Endothelial cell of umbilical vein (primary cell): ENCODE measurements around the gene COL18A1. TPM values are rescaled to one million over a fixed set of nuclear protein-coding genes. Genes with fewer than 3 reads are reported as not detected.

Experiments
- BruUV-seq: library from RNA; stranded (reverse); fragments of 400-500 nt; replicated peaks from 2 replicates; lab custom pipeline; 2021; lab: Mats Ljungman, UMichigan
- CTCF ChIA-PET: fragments of 300-600, 350-600 bp; sonication (Branson Sonifier 250); formaldehyde crosslinking; loops from one replicate; lab custom pipeline; 2021; ENCODE audit warnings: antibody characterized with exemption, inconsistent platforms; lab: Charles Lee
- POLR2A ChIA-PET: fragments of 300-600, 350-600 bp; sonication (Branson Sonifier 250); formaldehyde crosslinking; loops from one replicate; lab custom pipeline; 2021; ENCODE audit warnings: antibody characterized with exemption, inconsistent platforms; lab: Charles Lee
- DNase-seq: peaks from one replicate; pipeline ENCODE4 v3.0.0-alpha.2; 2011; ENCODE audit warnings: low read depth, low spot score
- FAIRE-seq: peaks from 2 replicates; lab custom pipeline; 2011; peaks lifted over from hg19 to GRCh38; lab: Jason Lieb, UNC
- H2AFZ ChIP-seq: 2 replicates; pipeline ENCODE4 v1.6.0; 2012; ENCODE audit warnings: low read depth, low read length, control low read depth, inconsistent platforms
- H3K27ac ChIP-seq: 2 replicates; pipeline ENCODE4 v1.5.1; 2011; ENCODE audit warnings: low read depth, mild to moderate bottlenecking, control low read depth, low read length, moderate library complexity; ENCODE audit not compliant: insufficient read depth
- H3K27me3 ChIP-seq, 2 experiments: 2 replicates each; pipeline versions ENCODE4 v1.6.0 to v1.6.1; 2011; ENCODE audit warnings: low read length in 2 of 2, mixed read lengths in 1 of 2; ENCODE audit not compliant: control insufficient read depth in 2 of 2, insufficient read depth in 2 of 2
- H3K36me3 ChIP-seq, 2 experiments: 2 replicates in 1 of 2; 3 replicates in 1 of 2; pipeline ENCODE4 v1.5.1; 2011; ENCODE audit warnings: low read length in 2 of 2, mild to moderate bottlenecking in 1 of 2, moderate library complexity in 1 of 2; ENCODE audit not compliant: control insufficient read depth in 2 of 2, insufficient read depth in 2 of 2; ENCODE audit errors: extremely low read depth in 1 of 2
- H3K4me1 ChIP-seq: 3 replicates; pipeline ENCODE4 v1.5.1; 2011; ENCODE audit warnings: mild to moderate bottlenecking, low read length; ENCODE audit not compliant: control insufficient read depth, insufficient read depth; ENCODE audit errors: extremely low read depth
- H3K4me2 ChIP-seq: 2 replicates; pipeline ENCODE4 v1.6.1; 2011; ENCODE audit warnings: low read length, control low read depth, mixed read lengths; ENCODE audit not compliant: insufficient read depth
- H3K4me3 ChIP-seq, 3 experiments: fragments of 200-600 bp in 1 of 3; sonication (generic), shearing (Covaris generic) in 1 of 3; replicated peaks in 1 of 3; 2 replicates each; pipeline ENCODE4 v1.5.1; 2011 to 2016; ENCODE audit warnings: control low read depth in 3 of 3, low read length in 3 of 3, mild to moderate bottlenecking in 2 of 3, inconsistent platforms in 1 of 3, low read depth in 1 of 3, moderate library complexity in 1 of 3; ENCODE audit not compliant: insufficient read depth in 1 of 3
- H3K79me2 ChIP-seq: 2 replicates; pipeline ENCODE4 v1.6.0; 2012; ENCODE audit warnings: low read length, inconsistent platforms; ENCODE audit not compliant: control insufficient read depth, insufficient read depth
- H3K9ac ChIP-seq: replicated peaks from 2 replicates; pipeline ENCODE3; 2011; ENCODE audit warnings: low read length, control low read depth; ENCODE audit not compliant: insufficient read depth; ENCODE audit errors: extremely low read depth
- H3K9me1 ChIP-seq: replicated peaks from 3 replicates; pipeline ENCODE4 v1.6.0; 2011; ENCODE audit warnings: mild to moderate bottlenecking, low read length; ENCODE audit not compliant: control insufficient read depth, insufficient read depth; ENCODE audit errors: extremely low read depth
- H3K9me3 ChIP-seq: replicated peaks from 2 replicates; pipeline ENCODE4 v1.5.1; 2012; ENCODE audit warnings: low read length, inconsistent platforms; ENCODE audit not compliant: control insufficient read depth, insufficient read depth
- H4K20me1 ChIP-seq: replicated peaks from 2 replicates; pipeline ENCODE3; 2011; ENCODE audit warnings: mild to moderate bottlenecking, low read length; ENCODE audit not compliant: control insufficient read depth, insufficient read depth; ENCODE audit errors: extremely low read depth
- EZH2 ChIP-seq: IDR thresholded peaks from 2 replicates; pipeline ENCODE4 v1.6.1; 2012; ENCODE audit warnings: borderline replicate concordance, low read depth, mild to moderate bottlenecking, moderate library complexity, low read length, inconsistent platforms; ENCODE audit not compliant: severe bottlenecking
- FOS ChIP-seq: IDR thresholded peaks from 2 replicates; pipeline ENCODE4 v1.6.1; 2011; ENCODE audit warnings: mild to moderate bottlenecking, low read length, moderate library complexity, borderline replicate concordance; ENCODE audit not compliant: insufficient read depth
- GATA2 ChIP-seq: IDR thresholded peaks from 2 replicates; pipeline ENCODE4 v1.7.0; 2011; ENCODE audit warnings: low read depth, mild to moderate bottlenecking, moderate library complexity, mixed read lengths, low read length; ENCODE audit not compliant: insufficient read length, insufficient read depth
- JUN ChIP-seq: IDR thresholded peaks from 2 replicates; pipeline ENCODE4 v1.6.1; 2011; ENCODE audit warnings: borderline replicate concordance, low read depth; ENCODE audit not compliant: insufficient read length, insufficient read depth
- MYC ChIP-seq: IDR thresholded peaks from one replicate; pipeline ENCODE4 v1.6.1; 2011; ENCODE audit warnings: mild to moderate bottlenecking, low read depth, low read length
- POLR2A ChIP-seq: IDR thresholded peaks from 2 replicates; pipeline ENCODE4 v1.6.1; 2012; ENCODE audit warnings: low read depth, mild to moderate bottlenecking, control low read depth, low read length
- POLR2AphosphoS5 ChIP-seq: IDR thresholded peaks from 2 replicates; pipeline ENCODE4 v1.6.1; 2012; ENCODE audit warnings: low read depth, mild to moderate bottlenecking, control low read depth, low read length, moderate library complexity; ENCODE audit not compliant: insufficient read depth
- dilution Hi-C: fragments of 300-500 bp; cut with MboI; formaldehyde crosslinking; loops from one replicate; pipeline ENCODE4 v1.15.0; 2019; ENCODE audit warnings: low sequenced_read_pairs; ENCODE audit not compliant: extremely low pct_ligation_motif_present
- intact Hi-C: fragments of 100-400 bp; cut with micrococcal nuclease; formaldehyde crosslinking; loops from one replicate; pipeline ENCODE4 v1.10.0; 2022
- polyA plus RNA-seq, 4 experiments: library from polyadenylated mRNA; depleted of rRNA in 3 of 4; stranded (reverse) in 3 of 4; unstranded in 1 of 4; fragments of >200 nt; gene quantifications; 2 replicates each; pipeline versions ENCODE4 v1.2.1 to v1.2.3, GENCODE V29; 2011 to 2012; ENCODE audit warnings: missing spikeins in 1 of 4
- total RNA-seq: library from RNA; stranded (reverse); gene quantifications from 2 replicates; pipeline ENCODE4 v1.2.3, GENCODE V29; 2021
- TF ChIP-seq, protein P1 (sequence below): IDR thresholded peaks from 2 replicates; pipeline ENCODE4 v1.6.1; 2011; ENCODE audit not compliant: insufficient read depth, insufficient read length

COL18A1 gene
- total and polyA plus RNA-seq, 2 donors (not counting 3 experiments of a cell fraction or from before 2014, with no cell fraction given), result 198 to 252 TPM

DNA sequence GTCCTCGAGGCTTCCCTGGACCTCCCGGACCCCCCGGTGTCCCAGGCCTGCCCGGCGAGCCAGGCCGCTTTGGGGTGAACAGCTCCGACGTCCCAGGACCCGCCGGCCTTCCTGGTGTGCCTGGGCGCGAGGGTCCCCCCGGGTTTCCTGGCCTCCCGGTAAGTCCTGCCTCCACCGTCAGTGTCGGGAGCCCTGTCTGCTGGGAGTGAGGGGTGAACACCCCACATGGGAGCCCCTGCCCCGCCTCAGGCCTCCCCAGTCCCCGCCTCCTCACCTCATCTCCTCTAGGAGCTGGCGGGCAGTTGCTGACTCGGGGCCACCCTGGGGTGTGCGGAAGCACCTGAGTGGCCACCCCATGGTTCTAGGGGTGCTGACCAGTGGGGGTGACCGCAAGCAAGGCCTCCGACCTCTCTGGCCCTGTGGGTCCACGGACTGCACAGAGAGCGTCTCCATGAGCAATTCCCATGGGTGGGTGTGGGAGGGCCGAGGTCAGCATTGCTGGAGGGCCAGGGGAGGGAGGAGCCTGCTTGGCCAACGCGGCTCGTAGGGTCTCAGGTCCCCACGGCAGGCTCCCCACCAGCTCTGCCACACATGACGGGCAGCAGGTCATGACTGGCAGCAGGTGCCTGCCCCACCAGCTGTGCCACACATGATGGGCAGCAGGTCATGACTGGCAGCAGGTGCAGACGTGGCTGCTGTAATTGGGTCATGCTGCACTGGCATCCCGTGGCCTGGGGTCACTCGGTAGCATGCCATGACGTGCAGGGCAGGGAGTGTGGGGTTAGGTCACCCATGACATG is 75.9 kb downstream of the COL18A1 start:
- H2AFZ ChIP-seq, result no peak overlapping the region
- H3K4me2 ChIP-seq, result no peak overlapping the region
- H3K4me3 ChIP-seq, result no peak overlapping the region
- intact Hi-C loops, result no loop called here
- BruUV-seq, result no TSS peak
- no peak overlapping the region for H3K27ac ChIP-seq
- no peaks in the 10 kb centered on the region for H3K9me3 ChIP-seq
- no peaks in the 10 kb centered on the region for H4K20me1 ChIP-seq
- TF ChIP-seq, protein P1, sequence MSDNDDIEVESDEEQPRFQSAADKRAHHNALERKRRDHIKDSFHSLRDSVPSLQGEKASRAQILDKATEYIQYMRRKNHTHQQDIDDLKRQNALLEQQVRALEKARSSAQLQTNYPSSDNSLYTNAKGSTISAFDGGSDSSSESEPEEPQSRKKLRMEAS, result no peak
- no peak for TF ChIP-seq POLR2AphosphoS5
- no peak for TF ChIP-seq POLR2A
- TF ChIP-seq JUN, result no peak
- no peak for TF ChIP-seq FOS
- no peak for TF ChIP-seq EZH2
- TF ChIP-seq GATA2, result no peak
- TF ChIP-seq MYC, result no peak
- no peaks in the 10 kb centered on the region for H3K79me2 ChIP-seq
- H3K4me1 ChIP-seq, result peaks cover 6% of the 10 kb centered on the region
- H3K36me3 ChIP-seq, result peaks cover 0 to 47% of the 10 kb centered on the region in 2 experiments
- ChIA-PET CTCF (interaction anchor here (1.0 to 1.4 kb wide), 2 partner anchors 10 to 115 kb away, joined by 3 to 4 read pairs; no protein-coding TSS in a partner anchor), POLR2A (interaction anchor here (0.6 kb wide), 1 partner anchor 176 kb away, joined by 3 read pairs; no protein-coding TSS in a partner anchor)
- DNase-seq (no peak), FAIRE-seq (no peak)
- no peaks in the 10 kb centered on the region for H3K27me3 ChIP-seq
- H3K9ac ChIP-seq, result no peak overlapping the region
- H3K9me1 ChIP-seq, result no peaks in the 10 kb centered on the region
- dilution Hi-C loops, result no loop called here
